ENCODE data around the gene DLG1.
"Not testable (repeated sequence)": the region's sequence is repeated elsewhere in the genome, so short reads cannot be mapped to it uniquely, and the experiment has no call there.

The DLG1 gene

DNA sequence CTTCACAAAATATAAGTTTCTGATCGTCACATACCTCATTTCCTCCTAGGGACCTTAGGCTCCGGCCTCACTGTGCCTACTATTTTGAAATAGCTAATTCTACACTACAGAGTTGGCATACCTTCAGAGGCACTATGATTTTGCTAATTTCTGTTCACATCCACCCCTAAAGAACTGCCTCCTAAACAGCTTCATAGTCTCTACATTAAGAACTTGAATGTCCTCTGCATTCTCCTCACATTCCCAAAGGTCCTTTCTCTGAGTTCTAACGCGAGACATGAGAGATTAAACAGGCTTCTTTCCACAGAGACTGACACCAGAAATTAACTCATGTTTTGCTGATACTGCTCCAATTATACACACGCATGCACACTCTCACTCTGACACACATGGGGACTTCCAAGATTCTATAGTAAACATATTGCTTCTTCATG lies 75.5 kb downstream of the DLG1 start:
- no peak overlapping the region for H3K27ac ChIP-seq (ENCODE audit: low read length)
- H3K27me3 ChIP-seq (ENCODE audit: control insufficient read depth, insufficient read depth, low read length) = no peaks in the 10 kb centered on the region
- no peaks in the 10 kb centered on the region for H3K36me3 ChIP-seq (ENCODE audit: control insufficient read depth, low read depth, low read length)
- no peaks in the 10 kb centered on the region for H3K9me3 ChIP-seq (ENCODE audit: control insufficient read depth, low read depth, low read length)
- H3K9ac ChIP-seq (ENCODE audit: low read length) = no peak overlapping the region
- H3K4me1 ChIP-seq (ENCODE audit: control insufficient read depth, low read depth, low read length) = peaks cover 19% of the 10 kb centered on the region
- H3K4me3 ChIP-seq (ENCODE audit: low read length) = no peak overlapping the region

DNA sequence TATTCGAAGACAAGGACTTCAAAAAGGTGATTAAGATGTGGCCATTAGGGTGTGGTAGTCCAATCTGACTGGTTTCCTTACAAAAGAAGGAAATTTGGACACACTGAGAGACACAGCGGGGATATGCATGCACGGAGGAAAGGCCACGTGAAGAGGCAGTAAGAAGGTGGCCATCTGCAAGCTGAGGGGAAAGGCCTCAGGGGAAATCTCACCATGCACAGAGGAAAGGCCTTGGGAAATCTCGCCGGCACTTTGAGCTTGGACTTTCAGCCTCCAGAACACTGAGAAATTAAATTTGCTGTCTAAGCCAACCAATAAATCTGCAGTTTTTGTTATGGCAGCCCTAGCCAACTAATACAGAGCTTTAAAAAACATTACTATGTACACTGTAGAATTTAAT lies 78.8 kb downstream of the DLG1 start:
- no peaks in the 10 kb centered on the region for H3K9me3 ChIP-seq (ENCODE audit: control insufficient read depth, low read depth, low read length)
- H3K36me3 ChIP-seq (ENCODE audit: control insufficient read depth, low read depth, low read length) = no peaks in the 10 kb centered on the region
- H3K9ac ChIP-seq (ENCODE audit: low read length) = no peak overlapping the region
- no peak overlapping the region for H3K4me3 ChIP-seq (ENCODE audit: low read length)
- H3K27ac ChIP-seq (ENCODE audit: low read length) = no peak overlapping the region
- H3K27me3 ChIP-seq (ENCODE audit: control insufficient read depth, insufficient read depth, low read length) = no peaks in the 10 kb centered on the region
- peaks cover 13% of the 10 kb centered on the region for H3K4me1 ChIP-seq (ENCODE audit: control insufficient read depth, low read depth, low read length)

DNA sequence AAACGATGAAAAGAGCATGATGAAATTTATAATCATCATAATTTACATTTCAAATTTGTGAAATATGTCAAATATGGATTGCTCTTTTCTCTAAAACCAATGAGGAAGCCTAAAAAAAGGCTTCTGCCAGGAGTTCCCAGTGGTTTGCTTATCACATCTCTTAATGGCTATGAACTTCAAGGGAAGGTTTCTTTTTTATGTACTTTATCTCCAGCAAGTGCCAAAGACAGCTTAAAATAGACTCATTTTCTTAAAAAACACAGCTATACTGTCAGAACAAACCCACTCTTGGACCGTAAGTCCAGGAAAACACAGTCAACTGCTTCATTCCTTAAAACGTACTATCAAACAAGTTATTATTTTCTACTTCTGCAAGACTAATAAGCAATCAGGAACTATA lies 80.2 kb downstream of the DLG1 start:
- Histone ChIP-seq H3K4me1 (ENCODE audit: control insufficient read depth, low read depth, low read length) (peaks cover 16% of the 10 kb centered on the region), H3K27me3 (ENCODE audit: control insufficient read depth, insufficient read depth, low read length) (no peaks in the 10 kb centered on the region), H3K9ac (ENCODE audit: low read length) (no peak overlapping the region), H3K27ac (ENCODE audit: low read length) (no peak overlapping the region), H3K9me3 (ENCODE audit: control insufficient read depth, low read depth, low read length) (no peaks in the 10 kb centered on the region), H3K4me3 (ENCODE audit: low read length) (no peak overlapping the region), H3K36me3 (ENCODE audit: control insufficient read depth, low read depth, low read length) (no peaks in the 10 kb centered on the region)

DNA sequence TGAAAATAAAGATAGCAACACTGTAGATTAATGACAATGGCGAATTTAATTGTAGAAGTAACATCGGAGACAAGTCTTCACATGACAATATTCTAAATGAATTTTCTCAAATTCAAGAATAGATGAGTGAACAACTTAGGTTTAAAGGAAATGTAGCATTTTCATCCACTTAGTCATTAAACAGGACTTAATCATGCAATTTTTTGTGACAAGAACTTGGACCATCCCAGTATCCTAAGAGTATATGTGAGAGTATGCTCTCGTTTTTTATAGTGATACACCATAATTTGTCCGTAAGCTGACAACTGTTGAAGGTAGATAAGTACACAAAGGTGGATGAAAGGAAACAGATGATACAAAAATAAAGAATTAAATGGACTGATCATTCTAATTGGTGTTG lies 81.5 kb downstream of the DLG1 start:
- Histone ChIP-seq H3K9me3 (ENCODE audit: control insufficient read depth, low read depth, low read length) (no peaks in the 10 kb centered on the region), H3K9ac (ENCODE audit: low read length) (no peak overlapping the region), H3K36me3 (ENCODE audit: control insufficient read depth, low read depth, low read length) (no peaks in the 10 kb centered on the region), H3K4me3 (ENCODE audit: low read length) (no peak overlapping the region), H3K27ac (ENCODE audit: low read length) (no peak overlapping the region), H3K27me3 (ENCODE audit: control insufficient read depth, insufficient read depth, low read length) (no peaks in the 10 kb centered on the region), H3K4me1 (ENCODE audit: control insufficient read depth, low read depth, low read length) (peaks cover 25% of the 10 kb centered on the region)

DNA sequence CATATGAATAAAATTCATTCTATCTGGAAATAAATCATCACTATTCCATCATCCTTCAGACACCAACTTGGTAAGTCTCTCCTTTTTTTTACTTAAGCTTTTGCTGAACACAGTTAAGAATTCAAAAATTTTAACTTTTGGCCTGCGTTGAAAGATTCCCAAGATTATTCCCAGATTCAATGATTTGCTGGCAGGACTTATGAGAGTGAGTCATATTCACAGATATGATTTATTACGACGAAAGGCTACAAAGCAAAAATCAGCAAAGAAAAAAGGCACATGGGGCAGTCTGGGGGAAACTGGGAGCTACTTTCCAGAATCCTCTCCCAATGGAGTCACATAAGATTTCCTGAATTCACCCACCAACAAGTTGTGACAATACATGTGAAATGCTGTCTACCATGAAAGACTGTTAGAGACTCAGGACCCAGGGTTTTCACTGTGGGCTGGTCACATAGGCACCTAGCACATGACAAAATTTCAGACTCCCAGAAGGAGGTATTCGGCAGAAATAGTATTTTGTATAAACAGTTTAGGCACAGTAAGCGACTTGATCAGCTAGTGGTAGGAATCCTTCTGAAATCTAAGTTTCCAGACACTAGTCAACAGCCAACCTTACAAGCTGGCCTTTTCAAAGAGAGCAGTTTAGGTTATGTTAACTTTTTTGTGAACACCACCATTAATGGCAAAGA lies 82.1 kb downstream of the DLG1 start:
- Histone ChIP-seq H3K27ac (ENCODE audit: low read length) (no peak overlapping the region), H3K4me3 (ENCODE audit: low read length) (no peak overlapping the region), H3K9ac (ENCODE audit: low read length) (no peak overlapping the region), H3K4me1 (ENCODE audit: control insufficient read depth, low read depth, low read length) (peaks cover 25% of the 10 kb centered on the region), H3K9me3 (ENCODE audit: control insufficient read depth, low read depth, low read length) (no peaks in the 10 kb centered on the region), H3K36me3 (ENCODE audit: control insufficient read depth, low read depth, low read length) (no peaks in the 10 kb centered on the region), H3K27me3 (ENCODE audit: control insufficient read depth, insufficient read depth, low read length) (no peaks in the 10 kb centered on the region)

DNA sequence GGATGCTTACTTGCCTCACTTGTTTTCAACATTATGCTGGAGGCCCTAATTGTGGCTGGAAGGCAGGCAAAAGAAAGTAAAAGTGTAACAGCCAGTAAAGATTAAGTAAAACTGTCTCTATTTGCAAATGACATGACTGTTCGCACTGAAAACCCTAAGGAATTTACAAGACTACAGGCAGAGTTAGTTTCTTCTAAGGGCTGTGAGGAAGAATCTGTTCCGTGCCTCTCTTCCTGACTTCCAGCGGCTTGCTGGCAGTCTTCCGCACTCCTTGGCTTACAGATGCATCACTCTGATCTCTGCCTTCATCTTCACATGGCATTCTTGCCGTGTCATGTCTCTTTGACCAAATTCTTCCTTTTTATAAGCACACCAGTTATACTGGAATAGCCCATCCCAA lies 86.1 kb downstream of the DLG1 start:
- H3K27me3 ChIP-seq (ENCODE audit: control insufficient read depth, insufficient read depth, low read length) = no peaks in the 10 kb centered on the region
- no peaks in the 10 kb centered on the region for H3K9me3 ChIP-seq (ENCODE audit: control insufficient read depth, low read depth, low read length)
- H3K9ac ChIP-seq (ENCODE audit: low read length) = no peak overlapping the region
- H3K4me3 ChIP-seq (ENCODE audit: low read length) = no peak overlapping the region
- H3K36me3 ChIP-seq (ENCODE audit: control insufficient read depth, low read depth, low read length) = no peaks in the 10 kb centered on the region
- no peak overlapping the region for H3K27ac ChIP-seq (ENCODE audit: low read length)
- peaks cover 27% of the 10 kb centered on the region for H3K4me1 ChIP-seq (ENCODE audit: control insufficient read depth, low read depth, low read length)

DNA sequence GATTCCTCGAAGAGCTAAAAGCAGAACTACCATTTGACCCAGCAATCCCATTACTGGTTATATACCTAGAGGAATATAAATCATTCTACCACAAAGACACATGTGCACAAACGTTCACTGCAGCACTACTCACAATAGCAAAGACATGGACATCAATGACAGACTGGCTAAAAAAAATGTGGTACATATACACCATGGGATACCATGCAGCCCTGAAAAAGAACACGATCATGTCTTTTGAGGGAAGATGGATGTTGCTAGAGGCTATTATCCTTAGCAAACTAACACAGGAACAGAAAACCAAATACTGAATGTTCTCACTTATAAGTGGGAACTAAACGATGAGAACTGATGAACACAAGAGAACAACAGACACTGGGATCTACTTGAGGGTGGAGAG lies 86.7 kb downstream of the DLG1 start:
- H3K4me3 ChIP-seq (ENCODE audit: low read length); H3K9me3 ChIP-seq (ENCODE audit: control insufficient read depth, low read depth, low read length); H3K27ac ChIP-seq (ENCODE audit: low read length); H3K36me3 ChIP-seq (ENCODE audit: control insufficient read depth, low read depth, low read length); H3K27me3 ChIP-seq (ENCODE audit: control insufficient read depth, insufficient read depth, low read length); H3K9ac ChIP-seq (ENCODE audit: low read length): not testable (repeated sequence)
- H3K4me1 ChIP-seq (ENCODE audit: control insufficient read depth, low read depth, low read length) = peaks cover 31% of the 10 kb centered on the region

DNA sequence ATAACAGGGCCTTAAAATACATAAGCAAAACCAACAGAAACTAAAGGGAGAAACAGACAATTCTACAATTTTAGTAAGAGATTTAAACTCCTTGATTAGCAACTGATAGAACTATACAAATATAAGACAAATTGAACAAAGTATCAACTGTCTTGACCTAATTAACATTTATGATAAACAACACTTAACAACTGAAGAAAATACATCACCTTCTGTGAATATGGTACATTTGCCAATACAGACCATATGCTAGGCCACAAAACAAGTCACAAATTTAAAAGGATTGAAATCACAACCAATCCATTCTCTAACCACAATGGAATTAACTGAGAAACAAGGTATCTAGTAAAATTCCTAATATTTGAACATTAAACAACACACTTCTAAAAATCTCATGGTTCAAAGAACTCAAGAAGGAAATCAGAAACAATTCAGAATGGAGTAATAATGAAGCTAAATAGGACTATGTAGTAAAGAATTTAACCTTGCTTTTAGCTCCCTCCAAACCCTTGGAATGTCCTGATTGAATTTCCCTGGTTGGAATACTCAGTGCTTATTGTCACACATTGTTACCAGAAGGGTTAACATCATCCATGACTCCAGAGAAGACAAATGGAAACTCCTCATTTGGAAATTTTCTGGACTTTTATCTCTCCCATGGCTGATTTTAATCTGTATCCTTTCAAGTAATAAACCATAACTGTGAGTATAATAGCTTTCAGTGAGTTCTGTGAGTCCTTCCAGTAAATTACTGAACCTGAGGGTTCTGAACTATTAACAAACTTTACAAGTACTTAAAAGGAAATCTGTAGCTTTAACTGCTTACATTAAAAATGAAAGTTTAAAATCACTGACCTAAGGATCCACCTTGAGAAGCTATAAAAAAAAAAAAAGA lies 88.8 kb downstream of the DLG1 start:
- Histone ChIP-seq H3K36me3 (ENCODE audit: control insufficient read depth, low read depth, low read length) (no peaks in the 10 kb centered on the region), H3K9ac (ENCODE audit: low read length) (no peak overlapping the region), H3K27me3 (ENCODE audit: control insufficient read depth, insufficient read depth, low read length) (no peaks in the 10 kb centered on the region), H3K4me3 (ENCODE audit: low read length) (no peak overlapping the region), H3K9me3 (ENCODE audit: control insufficient read depth, low read depth, low read length) (no peaks in the 10 kb centered on the region), H3K4me1 (ENCODE audit: control insufficient read depth, low read depth, low read length) (peaks cover 38% of the 10 kb centered on the region), H3K27ac (ENCODE audit: low read length) (no peak overlapping the region)

DNA sequence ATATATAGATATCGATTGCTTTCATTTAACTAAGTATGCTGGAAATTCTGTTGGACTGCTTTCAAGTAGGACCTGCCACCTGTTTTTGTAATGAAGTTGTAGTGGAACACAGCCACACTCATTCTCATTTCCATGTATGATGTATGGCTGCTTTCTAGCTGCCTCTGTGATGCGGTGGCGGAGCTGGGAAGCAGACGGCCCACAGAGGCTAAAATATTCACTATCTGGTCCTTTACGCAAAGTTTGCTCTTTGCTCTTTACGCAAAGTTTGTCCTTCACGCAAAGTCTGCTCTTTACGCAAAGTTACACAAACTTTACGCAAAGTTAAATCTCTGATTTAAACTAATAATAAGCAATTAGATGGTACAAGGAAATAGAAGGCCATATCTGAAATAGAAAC lies 91.5 kb downstream of the DLG1 start:
- no peak overlapping the region for H3K4me3 ChIP-seq (ENCODE audit: low read length)
- peaks cover 51% of the 10 kb centered on the region for H3K4me1 ChIP-seq (ENCODE audit: control insufficient read depth, low read depth, low read length)
- H3K36me3 ChIP-seq (ENCODE audit: control insufficient read depth, low read depth, low read length) = no peaks in the 10 kb centered on the region
- no peaks in the 10 kb centered on the region for H3K9me3 ChIP-seq (ENCODE audit: control insufficient read depth, low read depth, low read length)
- no peak overlapping the region for H3K27ac ChIP-seq (ENCODE audit: low read length)
- H3K9ac ChIP-seq (ENCODE audit: low read length) = no peak overlapping the region
- H3K27me3 ChIP-seq (ENCODE audit: control insufficient read depth, insufficient read depth, low read length) = no peaks in the 10 kb centered on the region

DNA sequence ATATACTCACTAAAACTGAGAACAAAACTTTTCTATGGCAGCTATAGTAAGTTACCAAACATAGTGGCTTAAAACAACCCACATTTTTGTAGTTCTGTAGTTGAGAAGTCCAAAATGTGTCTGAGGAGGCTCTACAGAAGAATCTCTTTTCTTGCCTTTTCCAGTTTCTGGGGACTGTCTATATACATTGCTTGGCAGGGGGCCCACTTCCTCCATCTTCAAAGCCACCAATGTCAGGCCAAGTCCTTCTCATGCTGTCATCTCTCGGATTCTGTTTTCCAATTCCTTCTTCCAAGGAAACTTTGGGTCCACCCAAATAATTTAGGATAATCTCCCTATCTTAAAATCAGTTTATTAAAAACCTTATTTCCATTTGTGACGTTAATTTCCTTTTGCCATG lies 92.7 kb downstream of the DLG1 start:
- Histone ChIP-seq H3K4me3 (ENCODE audit: low read length) (no peak overlapping the region), H3K9ac (ENCODE audit: low read length) (no peak overlapping the region), H3K27me3 (ENCODE audit: control insufficient read depth, insufficient read depth, low read length) (no peaks in the 10 kb centered on the region), H3K27ac (ENCODE audit: low read length) (no peak overlapping the region), H3K9me3 (ENCODE audit: control insufficient read depth, low read depth, low read length) (no peaks in the 10 kb centered on the region), H3K36me3 (ENCODE audit: control insufficient read depth, low read depth, low read length) (no peaks in the 10 kb centered on the region), H3K4me1 (ENCODE audit: control insufficient read depth, low read depth, low read length) (peaks cover 56% of the 10 kb centered on the region)

DNA sequence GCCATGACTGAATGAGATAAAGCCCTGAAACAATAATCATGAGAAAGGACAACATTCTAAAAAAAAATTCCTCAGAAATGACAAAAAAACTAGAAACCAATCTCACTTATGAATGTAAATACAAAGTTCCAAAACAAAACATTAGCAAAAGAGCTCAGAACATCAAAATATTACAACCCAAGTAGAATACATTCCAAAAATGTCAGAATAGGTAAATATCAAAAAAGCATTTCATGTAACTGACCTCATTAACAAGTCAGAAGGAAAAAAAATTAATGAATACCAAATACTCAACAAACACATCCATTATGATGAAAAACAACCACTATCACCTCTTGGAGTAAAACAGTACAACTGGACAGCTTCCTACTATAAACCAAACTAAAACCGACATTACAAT lies 93.1 kb downstream of the DLG1 start:
- Histone ChIP-seq H3K4me3 (ENCODE audit: low read length) (no peak overlapping the region), H3K9me3 (ENCODE audit: control insufficient read depth, low read depth, low read length) (no peaks in the 10 kb centered on the region), H3K27me3 (ENCODE audit: control insufficient read depth, insufficient read depth, low read length) (no peaks in the 10 kb centered on the region), H3K27ac (ENCODE audit: low read length) (no peak overlapping the region), H3K36me3 (ENCODE audit: control insufficient read depth, low read depth, low read length) (no peaks in the 10 kb centered on the region), H3K4me1 (ENCODE audit: control insufficient read depth, low read depth, low read length) (peaks cover 56% of the 10 kb centered on the region), H3K9ac (ENCODE audit: low read length) (no peak overlapping the region)

DNA sequence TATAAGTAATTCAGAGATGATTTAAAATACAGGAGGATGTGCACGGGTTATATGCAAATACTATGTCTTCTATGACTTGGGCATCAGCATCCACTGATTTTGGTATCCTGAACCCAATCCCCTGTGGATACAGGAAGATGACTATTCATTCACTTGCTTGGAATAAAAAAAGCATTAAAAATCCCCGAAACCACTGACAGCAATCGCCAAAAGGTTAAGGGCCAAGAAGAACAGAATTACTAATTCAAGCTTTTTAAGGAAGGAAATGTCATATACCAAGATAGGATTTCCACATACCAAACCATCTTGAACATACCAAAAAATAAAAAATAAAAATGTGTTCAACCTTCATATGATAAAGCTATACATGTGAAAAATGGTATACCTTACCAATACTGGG lies 93.7 kb downstream of the DLG1 start:
- Histone ChIP-seq H3K9ac (ENCODE audit: low read length) (no peak overlapping the region), H3K36me3 (ENCODE audit: control insufficient read depth, low read depth, low read length) (no peaks in the 10 kb centered on the region), H3K4me1 (ENCODE audit: control insufficient read depth, low read depth, low read length) (peaks cover 54% of the 10 kb centered on the region)

More for the DNA sequence above, 93.7 kb downstream of the DLG1 start:
- no peak overlapping the region for H3K4me3 ChIP-seq (ENCODE audit: low read length)
- H3K27me3 ChIP-seq (ENCODE audit: control insufficient read depth, insufficient read depth, low read length) = no peaks in the 10 kb centered on the region
- H3K9me3 ChIP-seq (ENCODE audit: control insufficient read depth, low read depth, low read length) = no peaks in the 10 kb centered on the region
- H3K27ac ChIP-seq (ENCODE audit: low read length) = no peak overlapping the region

Measured in iPS-18a (cell line).